Activated CD4-positive, CD25-positive, alpha-beta regulatory T cell treated with anti-CD3 and anti-CD28 coated beads, Interleukin-2, amount 50 U/mL, for 16 hours (primary cell): ENCODE data around the gene RGP1.

Experiments
- DNase-seq: peaks from one replicate; pipeline ENCODE4 v3.0.0-alpha.2; 2020; ENCODE audit warnings: low read depth, low spot score

Gene RGP1

DNA sequence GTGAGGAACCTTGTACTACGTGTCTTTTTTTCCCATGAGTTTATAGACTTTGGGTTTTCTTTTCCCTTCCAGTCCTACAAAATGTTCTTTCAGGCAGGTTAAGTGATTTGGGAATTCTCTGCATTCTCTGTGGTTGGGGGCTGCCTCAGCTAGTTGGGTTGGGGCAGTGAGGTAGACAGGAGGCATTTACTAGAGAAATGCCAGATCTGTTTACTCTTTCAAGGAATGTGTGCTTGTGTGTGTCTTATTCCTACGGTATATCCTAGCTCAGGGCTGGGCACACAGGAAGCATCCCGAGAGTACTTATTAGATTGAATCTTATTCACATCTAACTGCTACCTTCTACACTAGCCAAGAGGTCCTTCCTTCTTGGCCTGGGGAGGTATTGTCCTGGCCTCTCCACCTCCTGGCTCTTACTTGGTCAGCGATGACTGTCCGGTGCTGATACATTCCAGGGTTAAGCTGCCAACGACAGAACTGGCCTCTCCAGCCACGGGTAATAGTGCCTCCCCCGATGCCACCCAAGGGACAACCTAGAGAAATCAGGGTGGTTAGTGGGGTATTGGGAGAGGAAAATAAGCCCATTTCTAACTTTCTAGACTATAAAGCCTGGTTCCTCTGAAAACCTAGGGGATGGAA, 5.1 kb upstream of the RGP1 start:
- DNase-seq, result no peak

DNA sequence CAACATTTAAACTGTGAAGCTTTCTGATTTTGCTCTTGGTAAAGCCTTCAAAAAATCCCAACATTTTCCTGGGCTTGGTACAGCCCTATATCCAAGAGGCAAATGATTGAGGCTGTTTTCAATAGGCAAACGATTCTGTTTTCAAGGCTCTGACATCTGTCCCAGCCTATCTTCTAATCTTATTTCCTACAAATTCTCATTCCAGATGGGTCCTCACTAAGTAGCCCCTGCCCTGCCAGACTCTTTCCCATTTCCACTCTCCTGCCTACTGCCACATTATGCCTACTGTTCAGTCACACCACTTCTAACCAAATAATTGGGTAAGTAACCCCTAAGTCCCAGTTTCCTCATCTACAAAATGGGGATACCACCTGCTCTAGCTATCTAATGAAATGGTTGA, 3.5 kb upstream of the RGP1 start:
- no peak for DNase-seq

DNA sequence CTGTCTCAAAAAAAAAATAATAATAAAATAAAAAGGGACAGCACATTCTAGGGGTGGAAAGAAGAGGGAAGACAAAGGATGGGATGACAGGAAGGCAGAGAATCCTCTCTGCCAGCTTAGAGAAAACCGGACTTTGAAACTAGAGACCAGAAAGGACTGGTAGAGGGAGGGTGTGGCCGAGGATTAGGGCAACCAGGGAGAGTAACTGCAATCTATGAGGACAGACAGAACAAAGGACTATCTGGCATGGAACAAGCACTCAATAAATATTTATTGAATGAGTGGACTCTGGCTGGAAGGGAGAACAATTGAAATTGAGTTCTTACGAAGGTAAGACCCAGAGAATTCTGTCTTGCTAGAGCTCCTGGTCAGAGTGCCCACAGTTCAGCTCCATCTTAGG, 2.5 kb upstream of the RGP1 start:
- no peak for DNase-seq

DNA sequence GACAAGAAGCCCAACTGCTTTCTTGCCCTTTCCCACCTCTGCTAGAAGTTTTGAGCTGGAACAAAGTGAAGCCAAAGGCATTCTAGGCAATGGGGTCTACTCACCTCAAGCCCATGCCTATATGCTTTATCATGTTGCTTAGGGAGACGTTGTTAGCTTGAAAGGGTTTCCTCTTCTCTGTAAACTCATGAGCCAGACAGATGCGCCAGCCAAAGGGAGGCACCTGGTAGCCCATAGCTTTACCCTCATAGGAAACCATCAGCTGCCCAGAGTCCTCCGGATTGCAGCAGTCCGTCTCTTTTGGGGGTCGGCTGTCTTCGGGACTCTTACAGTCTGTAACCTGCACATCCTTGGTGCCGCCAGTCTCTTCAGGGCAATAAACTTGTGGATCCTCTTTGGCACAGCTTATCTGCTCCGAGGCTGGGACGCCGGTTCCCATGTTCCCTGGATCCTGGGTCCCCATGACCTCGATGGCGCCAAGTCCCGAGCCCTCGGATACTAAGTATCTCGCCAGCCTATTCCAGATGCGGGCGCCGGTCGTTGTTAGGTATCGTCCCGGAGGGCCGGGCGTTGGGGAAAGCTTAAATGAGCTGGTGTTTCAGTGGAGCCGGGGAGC, 737 bp upstream of the RGP1 start:
- DNase-seq, result no peak

DNA sequence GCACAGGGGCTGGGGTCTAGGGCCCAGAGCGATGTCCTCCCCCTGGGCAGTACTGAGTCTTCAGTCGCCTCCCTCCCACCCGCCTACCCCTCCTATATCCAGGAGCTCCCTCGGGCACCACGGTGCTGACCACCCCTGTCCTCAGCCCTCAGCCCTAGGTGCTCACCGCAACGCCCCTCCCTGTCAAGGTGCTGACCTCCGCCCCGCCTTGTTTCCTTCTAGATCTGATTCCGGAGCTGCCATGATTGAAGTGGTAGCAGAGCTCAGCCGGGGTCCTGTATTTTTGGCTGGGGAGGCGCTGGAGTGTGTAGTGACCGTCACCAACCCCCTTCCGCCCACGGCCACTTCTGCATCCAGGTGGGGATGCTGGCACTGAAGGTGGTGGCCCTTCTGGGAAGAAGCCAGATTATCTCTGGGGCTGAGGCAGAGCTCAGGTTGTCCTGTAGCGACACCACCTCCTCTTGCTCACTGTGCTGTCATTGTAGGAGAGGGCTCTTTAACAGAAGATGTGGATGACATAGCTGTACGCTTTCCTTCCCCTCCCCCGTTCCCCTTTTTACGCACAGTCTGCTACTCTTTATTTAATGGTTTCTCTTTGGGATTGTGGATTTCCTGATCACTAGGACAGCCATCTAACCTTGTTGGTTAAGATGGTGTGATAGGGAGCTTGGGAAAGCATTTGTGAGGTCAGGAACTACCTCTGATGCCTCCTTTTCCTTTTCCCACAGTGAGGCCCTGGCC, 598 bp downstream of the RGP1 start:
- peak; percentile 24 for DNase-seq

DNA sequence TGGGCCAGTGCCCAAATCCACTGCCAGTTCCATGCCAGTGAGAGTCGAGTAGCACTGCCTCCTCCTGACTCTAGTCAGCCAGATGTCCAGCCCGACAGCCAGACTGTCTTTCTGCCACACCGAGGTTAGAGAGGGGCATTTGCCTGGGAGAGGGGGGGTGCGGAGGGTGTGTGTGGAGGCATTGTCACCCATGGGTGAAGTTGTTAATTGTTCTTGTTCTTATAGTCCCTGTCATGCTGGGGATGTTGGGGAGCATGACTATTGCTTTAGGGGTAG, 1.1 kb downstream of the RGP1 start:
- no peak for DNase-seq

DNA sequence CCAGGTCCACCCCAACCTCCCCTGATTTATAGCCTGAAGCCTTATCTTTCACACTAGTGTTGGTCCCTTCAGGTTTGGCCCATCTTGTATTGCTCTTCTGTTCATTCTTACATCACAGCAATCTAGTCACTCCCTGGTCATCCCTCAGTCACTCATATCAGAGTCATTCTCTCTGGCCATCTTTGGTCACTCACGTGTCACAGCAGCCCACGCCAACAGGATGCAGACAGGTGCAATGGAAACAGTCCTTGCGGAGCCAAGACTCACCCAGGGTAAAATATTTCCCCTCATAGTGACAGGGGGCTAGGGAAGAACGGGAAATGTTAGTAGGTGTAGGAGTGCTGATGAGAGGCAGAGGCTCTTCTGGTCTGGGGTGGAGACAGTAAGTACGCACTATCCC, 4.4 kb downstream of the RGP1 start:
- DNase-seq, result no peak

DNA sequence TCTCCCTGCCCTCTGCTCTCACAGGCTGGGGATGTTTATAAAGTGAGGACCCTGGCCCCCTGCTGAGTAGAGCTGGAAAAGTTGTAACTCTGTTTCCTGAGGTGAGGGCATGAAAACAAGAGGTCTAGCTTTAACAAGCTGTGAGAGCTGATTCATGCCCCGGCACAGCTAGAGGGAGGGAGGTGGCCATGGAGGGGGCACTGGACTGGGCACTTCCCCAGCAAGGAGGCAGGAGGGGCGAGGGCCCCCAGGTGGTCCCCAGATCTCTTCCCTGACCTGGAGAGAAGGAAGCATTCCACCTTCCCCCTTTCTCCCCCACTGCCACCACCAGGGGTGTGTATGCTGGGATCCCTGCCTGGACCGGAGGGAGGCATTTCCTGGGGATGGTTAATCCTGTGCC, 5.2 kb downstream of the RGP1 start, which contains the start of gene MSMP:
Gene MSMP, minus strand, starts transcription at position 13 of the 400 bp plus-strand sequence. CDS start 147 bp downstream, outside the sequence.
- DNase-seq, result no peak

DNA sequence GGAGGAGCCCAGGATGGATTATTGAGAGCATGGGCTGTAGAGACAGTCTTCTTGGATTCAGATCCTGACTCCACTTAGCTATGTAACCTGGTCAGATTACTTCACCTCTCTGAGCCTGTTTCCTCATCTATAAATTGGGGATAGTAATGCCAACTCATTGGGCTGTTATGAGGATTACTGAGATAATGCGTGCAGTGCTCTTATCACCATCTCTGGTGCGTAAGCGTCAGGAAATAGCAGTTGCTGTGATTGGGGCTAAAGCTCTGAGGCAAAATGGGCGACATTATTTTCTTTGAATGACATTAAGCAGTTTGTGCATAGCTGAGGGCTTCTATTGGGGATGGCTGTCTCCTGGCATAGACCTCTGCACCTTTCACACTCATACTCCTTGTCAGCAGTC, 6.0 kb downstream of the RGP1 start:
- no peak for DNase-seq

DNA sequence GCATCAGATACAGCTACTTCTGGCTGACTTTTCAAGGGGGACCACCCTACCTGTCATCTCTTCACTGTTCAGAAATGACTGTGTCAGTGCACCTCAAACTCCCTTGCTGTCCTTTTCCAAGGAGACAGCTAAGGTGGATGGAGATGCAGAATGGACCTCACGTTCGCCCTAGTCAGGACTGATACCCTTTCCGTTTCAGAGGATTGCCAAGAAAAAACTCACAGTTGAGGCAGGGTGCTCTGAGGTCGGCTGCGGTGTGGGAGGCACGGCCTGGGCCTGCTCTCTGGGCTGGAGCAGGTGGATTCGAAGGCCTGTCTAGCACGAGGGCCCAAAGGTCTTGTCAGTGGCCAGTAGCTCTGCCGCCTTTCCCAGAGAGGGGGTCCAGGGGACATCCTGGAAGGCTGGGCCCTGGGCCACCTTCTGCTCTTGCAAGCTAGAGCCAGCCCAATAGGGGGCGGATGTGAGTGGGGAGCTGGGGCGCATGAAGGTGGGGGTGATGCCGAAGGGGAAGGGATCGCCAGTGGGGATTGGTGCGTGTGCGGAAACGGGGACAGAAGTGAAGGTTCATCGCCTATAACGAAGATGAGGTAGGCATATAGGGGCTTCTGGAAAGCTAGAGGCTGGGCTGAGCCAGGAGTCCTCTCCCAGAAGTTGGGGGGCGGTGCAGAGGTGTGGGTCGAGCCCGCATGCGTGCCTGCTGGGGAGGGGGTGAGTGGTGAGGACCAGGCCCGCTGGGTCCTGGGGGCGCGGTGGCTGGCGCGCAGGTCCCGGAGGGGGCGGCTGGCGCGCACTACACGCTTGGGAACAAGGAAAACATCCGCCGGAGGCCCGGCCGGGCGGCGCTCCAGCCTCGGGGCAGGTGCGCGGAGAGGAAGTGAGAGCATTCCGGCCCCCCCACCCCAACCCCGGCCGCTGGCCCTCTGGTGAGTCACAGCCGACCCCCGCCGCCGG, 7.5 kb downstream of the RGP1 start:
- DNase-seq, result peak; percentile 63

DNA sequence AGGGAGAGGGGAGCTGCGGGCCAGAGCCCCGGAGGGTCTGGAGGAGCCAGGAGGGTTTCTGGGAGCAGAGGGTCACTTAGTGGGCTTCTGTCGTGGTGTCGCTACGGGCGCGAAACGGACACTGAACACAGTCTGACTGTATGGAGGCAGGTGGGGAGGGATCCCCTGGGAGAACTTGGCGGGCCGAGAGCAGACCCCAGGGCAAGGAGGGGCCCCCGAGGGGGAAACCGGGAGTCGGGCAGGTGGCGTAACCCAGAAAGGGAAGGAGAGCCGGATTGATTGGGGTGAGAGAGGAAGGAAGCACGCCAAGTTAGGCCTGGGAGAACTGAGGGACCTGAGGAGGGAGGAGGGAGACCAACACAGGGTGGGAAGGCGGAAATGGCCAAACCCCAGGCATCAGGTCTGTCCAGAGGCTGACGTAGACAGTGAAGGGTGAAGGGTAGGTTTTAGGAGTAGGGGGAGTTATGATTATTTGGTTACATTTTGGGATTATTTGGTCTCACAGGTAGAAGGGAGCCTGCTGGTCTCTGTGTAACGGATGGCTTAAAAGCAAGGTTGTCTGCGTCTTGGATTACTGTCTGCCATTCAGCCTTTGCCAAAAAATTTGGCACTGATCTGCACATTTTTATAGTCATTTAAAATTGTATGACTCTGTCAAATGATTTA, 8.3 kb downstream of the RGP1 start:
- DNase-seq, result no peak

DNA sequence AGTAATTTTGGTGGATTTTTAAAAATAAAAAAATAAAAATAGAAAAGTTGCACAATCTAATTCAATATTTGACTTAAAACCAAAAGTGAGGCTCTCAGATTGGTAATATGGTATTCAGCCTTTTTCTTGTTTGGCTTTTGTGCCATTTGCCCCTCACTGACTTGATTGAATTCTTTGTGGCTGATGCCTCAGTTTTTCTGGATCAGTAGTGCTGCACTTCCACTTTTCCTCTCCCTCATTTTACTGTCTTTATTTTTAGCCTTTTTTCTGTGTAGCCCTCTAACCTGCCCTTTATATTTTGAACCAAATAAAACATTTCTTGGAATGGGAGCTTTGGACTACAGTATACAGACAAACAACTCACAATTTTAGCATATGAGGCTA, 8.8 kb downstream of the RGP1 start:
- no peak for DNase-seq

DNA sequence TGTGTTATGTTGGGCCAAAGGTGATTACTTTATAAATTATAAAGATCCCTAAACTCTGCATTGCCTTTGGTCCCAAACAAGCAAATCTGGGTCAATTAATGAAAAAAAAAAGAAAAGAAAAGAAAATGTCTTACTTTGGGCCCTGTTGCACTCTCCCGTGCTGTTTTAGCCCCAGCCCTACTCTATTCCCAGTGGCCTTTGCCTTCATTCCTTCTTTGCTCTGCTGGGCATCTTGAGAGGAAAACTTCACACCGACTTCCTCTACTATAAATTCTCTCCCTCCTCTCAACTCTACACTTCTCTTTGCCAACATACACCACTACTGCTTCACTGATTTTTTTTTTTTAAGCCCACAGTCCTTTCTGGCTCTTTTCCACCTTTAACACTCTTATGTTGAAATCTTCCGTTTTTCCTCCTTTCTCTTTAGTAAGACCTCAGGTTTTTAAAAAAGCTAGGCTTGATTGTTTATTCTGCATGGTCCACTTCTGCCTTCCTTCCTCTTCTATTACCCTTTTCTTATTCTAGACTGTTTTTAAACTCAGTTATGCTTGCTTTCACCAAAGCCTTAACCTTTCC, 9.5 kb downstream of the RGP1 start:
- no peak for DNase-seq

DNA sequence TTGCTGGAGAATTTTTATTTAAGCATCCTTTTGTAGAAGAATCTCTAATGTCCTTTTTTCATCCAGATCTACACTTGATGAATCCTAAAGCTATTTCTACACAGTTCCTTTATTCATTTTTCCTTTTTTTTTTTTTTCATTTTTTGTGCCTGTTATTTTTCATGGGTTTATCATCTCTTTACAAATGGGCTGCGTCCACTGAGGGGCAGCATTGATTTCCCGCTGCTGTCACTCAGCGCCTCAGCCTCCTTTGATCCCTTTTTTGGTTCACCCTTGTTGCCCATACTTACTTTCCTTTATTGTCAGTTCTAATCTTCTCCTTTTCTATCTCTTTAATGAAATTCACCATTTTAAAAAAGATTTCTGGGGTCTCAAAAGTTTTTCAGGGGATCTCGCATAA, 10.7 kb downstream of the RGP1 start:
- no peak for DNase-seq

DNA sequence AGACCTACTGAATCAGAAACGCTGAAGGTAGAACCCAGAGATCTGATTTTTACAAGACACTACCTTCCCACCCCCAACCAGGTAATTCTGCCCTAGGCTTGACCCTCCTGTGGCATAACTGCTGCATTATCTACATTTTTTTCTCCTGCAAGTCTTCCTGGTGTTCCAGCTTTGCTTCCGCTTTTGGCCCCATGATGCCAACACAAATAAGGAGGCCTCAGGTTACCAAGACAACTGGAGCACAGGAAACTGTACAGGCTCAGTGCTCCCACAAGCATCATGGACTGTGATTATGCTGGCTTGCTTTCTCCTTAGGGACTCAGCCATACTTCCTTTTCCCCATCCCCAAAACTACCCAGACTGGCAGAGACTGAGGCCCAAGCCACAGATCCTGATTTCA, 11.6 kb downstream of the RGP1 start:
- no peak for DNase-seq

DNA sequence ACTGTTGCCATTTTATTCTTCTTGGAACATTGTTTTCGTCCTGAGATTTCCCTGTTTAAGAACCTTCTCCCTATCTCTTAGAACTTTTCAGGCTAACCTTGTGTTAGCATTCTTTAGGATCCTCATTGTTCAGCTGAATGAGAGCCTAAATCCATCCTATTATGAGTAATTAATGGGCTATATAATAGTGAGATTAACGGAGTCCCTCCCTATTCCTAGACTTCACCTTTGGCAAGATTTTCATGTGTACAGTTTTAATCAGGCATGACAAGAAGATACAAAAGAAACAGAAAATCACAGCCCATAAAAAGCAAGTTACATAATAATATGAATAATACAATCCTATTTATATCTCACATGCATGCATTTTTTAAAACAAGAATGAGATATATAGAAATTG, 14.1 kb downstream of the RGP1 start:
- DNase-seq, result no peak

DNA sequence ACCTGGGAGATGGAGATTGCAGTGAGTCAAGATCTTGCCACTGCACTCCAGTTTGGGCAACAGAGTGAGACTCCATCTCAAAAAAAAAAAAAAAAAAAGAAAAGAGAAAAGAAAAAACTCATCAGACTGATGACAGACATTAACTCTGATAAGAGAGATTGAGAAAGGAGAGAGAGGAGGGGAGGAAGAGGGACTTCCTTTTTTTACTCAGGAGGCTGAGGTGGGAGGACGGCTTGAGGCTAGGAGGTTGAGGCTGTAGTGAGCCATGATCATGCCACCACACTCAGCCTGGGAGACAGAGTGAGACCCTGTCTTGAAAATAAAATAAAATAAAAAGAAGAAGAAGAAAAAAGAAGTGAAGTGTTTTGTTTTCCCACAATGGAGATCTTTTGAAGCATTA, 14.7 kb downstream of the RGP1 start:
- no peak for DNase-seq

DNA sequence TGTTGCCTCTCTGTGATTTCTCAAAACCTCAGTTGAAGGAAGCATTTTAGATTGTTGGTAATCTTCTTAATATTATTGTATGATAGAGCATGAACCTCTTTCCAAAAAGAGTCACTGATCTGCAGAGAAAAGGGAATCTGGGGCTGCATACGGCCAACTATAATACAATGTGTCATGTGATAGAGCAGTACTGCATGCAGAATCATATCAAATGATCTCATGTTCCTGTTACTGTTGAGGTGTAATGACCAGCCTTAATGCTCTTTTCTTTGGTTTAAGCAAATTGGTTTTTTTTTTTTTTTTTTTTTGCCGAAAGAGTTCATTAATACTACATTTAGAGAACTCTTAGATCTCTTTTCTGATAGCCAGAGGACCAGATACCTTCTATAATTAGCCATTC, 17.9 kb downstream of the RGP1 start:
- DNase-seq, result no peak

DNA sequence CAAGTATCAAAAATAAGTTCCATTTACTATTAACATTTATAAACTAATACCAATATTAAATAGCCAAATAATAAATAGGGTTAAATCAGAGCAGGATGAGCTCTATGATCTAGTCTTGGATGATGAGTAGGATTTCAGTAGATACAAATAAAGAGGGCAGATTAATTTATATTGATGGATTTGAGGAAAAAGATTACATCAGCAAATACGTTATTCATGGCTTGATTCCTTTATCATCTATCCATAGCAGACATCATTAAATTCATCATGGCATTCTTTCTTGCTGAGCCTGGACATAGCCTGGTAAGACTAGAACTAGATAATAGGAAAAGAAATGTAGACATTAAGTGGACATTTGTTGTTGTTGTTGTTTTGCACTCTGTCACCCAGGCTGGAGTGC, 18.4 kb downstream of the RGP1 start:
- DNase-seq, result no peak

DNA sequence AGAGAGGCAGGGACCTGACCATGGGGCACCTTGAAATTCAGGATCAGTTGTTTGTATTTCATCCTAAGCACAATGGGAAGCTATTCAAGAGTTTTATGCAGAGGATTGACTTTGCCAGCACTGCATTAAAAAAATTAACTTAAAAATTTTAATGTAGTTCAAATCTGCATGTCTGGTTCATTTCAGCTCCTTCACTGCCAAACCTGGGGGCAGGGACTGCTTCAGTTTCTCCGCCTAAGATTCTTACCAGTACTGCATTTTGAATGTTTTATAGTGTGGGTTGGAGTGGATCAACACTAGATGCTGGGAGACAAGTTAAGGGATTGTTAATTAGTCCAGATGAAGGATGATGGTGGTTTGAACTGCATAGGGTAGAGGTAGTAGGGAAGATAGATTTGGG, 20.7 kb downstream of the RGP1 start:
- DNase-seq, result no peak

DNA sequence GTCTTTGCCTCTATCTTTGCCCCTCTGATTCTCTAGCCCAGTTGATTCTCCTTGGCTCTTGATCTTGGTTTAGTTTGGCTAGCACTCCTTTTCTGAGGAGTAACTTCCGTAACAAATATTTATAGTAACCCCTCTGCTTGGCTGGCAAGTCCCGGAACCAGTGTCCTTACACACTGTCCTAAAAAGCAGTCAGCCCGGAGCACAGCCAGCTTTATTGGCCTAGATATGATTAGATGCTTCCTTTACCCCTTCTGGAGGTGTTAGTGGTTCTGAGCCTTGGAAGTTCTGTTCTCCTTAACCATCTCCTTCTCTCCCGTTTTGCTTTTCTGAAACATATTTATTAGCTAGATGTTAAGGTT, 22.0 kb downstream of the RGP1 start:
- DNase-seq, result no peak
